ENCODE data around the gene FHOD3. TPM values are rescaled to one million over a fixed set of nuclear protein-coding genes. Genes with fewer than 3 reads are reported as not detected.

FHOD3 gene
- total and polyA plus RNA-seq, 2 experiments from 2014 or later, result 2.7 to 8.7 TPM

- no peak for TF ChIP-seq ZNF462 (CRISPR knock-in tag; IDR thresholded peaks at IDR 0.05)
- Histone ChIP-seq H3F3A (replicated peaks; ENCODE audit: low read depth) (no peaks in the 10 kb centered on the region), H3K4me3 (no peak overlapping the region), H3K4me1 (ENCODE audit: insufficient read depth) (peaks cover 12% of the 10 kb centered on the region; the same call in 1 of the 2 replicates), H3K4me2 (no peak overlapping the region), H2AFZ (no peak overlapping the region), H3K9me2 (ENCODE audit: insufficient read depth) (no peaks in the 10 kb centered on the region), H3K36me3 (ENCODE audit: insufficient read depth) (no peaks in the 10 kb centered on the region), H4K20me1 (replicated peaks; ENCODE audit: insufficient read depth) (no peaks in the 10 kb centered on the region), H3K27me3 (ENCODE audit: insufficient read depth) (no peaks in the 10 kb centered on the region), H3K27ac (ENCODE audit: low read depth) (no peak overlapping the region), H3K79me2 (replicated peaks; ENCODE audit: insufficient read depth) (no peaks in the 10 kb centered on the region)
- ATAC-seq (no peak), DNase-seq (ENCODE audit: low spot score) (no peak)
- H3K27me3 Mint-ChIP-seq (ENCODE audit: insufficient read depth, low read depth, poor library complexity), result no peaks in the 10 kb centered on the region
- peaks cover 13% of the 10 kb centered on the region for H3K4me1 Mint-ChIP-seq
- H3K27ac Mint-ChIP-seq, result no peak overlapping the region
- H3K4me3 Mint-ChIP-seq, result no peak overlapping the region
- no peaks in the 10 kb centered on the region for H3K9me3 Mint-ChIP-seq
- H3K36me3 Mint-ChIP-seq (ENCODE audit: low read depth), result no peaks in the 10 kb centered on the region
Observed at GRCh38 chr18:36629836-36630235, 332.3 kb downstream of the FHOD3 start.

- Mint-ChIP-seq H3K27me3 (ENCODE audit: insufficient read depth, low read depth, poor library complexity) (no peaks in the 10 kb centered on the region), H3K27ac (no peak overlapping the region), H3K4me1 (peaks cover 21% of the 10 kb centered on the region), H3K36me3 (ENCODE audit: low read depth) (no peaks in the 10 kb centered on the region), H3K9me3 (no peaks in the 10 kb centered on the region), H3K4me3 (no peak overlapping the region)
- peaks cover 12% of the 10 kb centered on the region; the same call in 1 of the 2 replicates for H3K4me1 ChIP-seq (ENCODE audit: insufficient read depth)
- no peaks in the 10 kb centered on the region for H3K27me3 ChIP-seq (ENCODE audit: insufficient read depth)
- no peaks in the 10 kb centered on the region for H4K20me1 ChIP-seq (replicated peaks; ENCODE audit: insufficient read depth)
- DNase-seq (ENCODE audit: low spot score), result no peak
- H3K27ac ChIP-seq (ENCODE audit: low read depth), result no peak overlapping the region
- no peaks in the 10 kb centered on the region for H3F3A ChIP-seq (replicated peaks; ENCODE audit: low read depth)
- no peaks in the 10 kb centered on the region for H3K9me2 ChIP-seq (ENCODE audit: insufficient read depth)
- H3K4me3 ChIP-seq, result no peak overlapping the region
- H2AFZ ChIP-seq, result no peak overlapping the region
- no peak for ATAC-seq
- H3K36me3 ChIP-seq (ENCODE audit: insufficient read depth), result no peaks in the 10 kb centered on the region
- no peak overlapping the region for H3K4me2 ChIP-seq
- H3K79me2 ChIP-seq (replicated peaks; ENCODE audit: insufficient read depth), result no peaks in the 10 kb centered on the region
- no peak for TF ChIP-seq ZNF114 (CRISPR knock-in tag; IDR thresholded peaks at IDR 0.05)
- no peak for TF ChIP-seq POLR2AphosphoS5 (IDR thresholded peaks at IDR 0.05; ENCODE audit: low read depth)
- no peak for TF ChIP-seq CTCF (conservative IDR thresholded peaks at IDR 0.05; ENCODE audit: low read depth in 2 of 2)
- TF ChIP-seq CREB1 (CRISPR knock-in tag; IDR thresholded peaks at IDR 0.05; ENCODE audit: low read depth), result no peak
- TF ChIP-seq STAT1 (IDR thresholded peaks at IDR 0.05; ENCODE audit: unreplicated experiment), result no peak
- TF ChIP-seq ETS1 (IDR thresholded peaks at IDR 0.05), result no peak
- TF ChIP-seq NANOG (IDR thresholded peaks at IDR 0.05; ENCODE audit: borderline replicate concordance), result no peak
- TF ChIP-seq ZNF331 (CRISPR knock-in tag; IDR thresholded peaks at IDR 0.05; ENCODE audit: low read depth), result no peak
Observed at GRCh38 chr18:36630917-36631316, 333.4 kb downstream of the FHOD3 start.
